PFSK-1 (cell line): ENCODE results near the gene APCDD1.

Experiments
- POLR2AphosphoS5 ChIP-seq: IDR thresholded peaks from 2 replicates; pipeline ENCODE4 v1.6.1; 2012; ENCODE audit warnings: low read depth, mild to moderate bottlenecking, control low read depth, low read length, moderate library complexity
- REST ChIP-seq, 2 experiments: IDR thresholded peaks; 2 replicates each; pipeline versions ENCODE4 v1.6.1 to v1.8.0; 2011 to 2012; ENCODE audit warnings: low read depth in 2 of 2, low read length in 2 of 2, control low read depth in 1 of 2, inconsistent platforms in 1 of 2, mild to moderate bottlenecking in 1 of 2, moderate library complexity in 1 of 2; ENCODE audit not compliant: insufficient read depth in 1 of 2
- SIN3A ChIP-seq: IDR thresholded peaks from 2 replicates; pipeline ENCODE4 v1.6.1; 2012; ENCODE audit warnings: mild to moderate bottlenecking, low read length, moderate library complexity, borderline replicate concordance; ENCODE audit not compliant: insufficient read depth
- TAF1 ChIP-seq: IDR thresholded peaks from 2 replicates; pipeline ENCODE4 v1.6.1; 2012; ENCODE audit warnings: low read length, control low read depth, borderline replicate concordance; ENCODE audit not compliant: insufficient read depth

GRCh38 chr18:10417191-10417590, 37.2 kb upstream of the APCDD1 start:
- TF ChIP-seq REST (IDR thresholded peaks at IDR 0.05; ENCODE audit: insufficient read depth in 1 of 2, low read depth in 2 of 2, low read length in 2 of 2) (no peak), TAF1 (no peak), POLR2AphosphoS5 (no peak), SIN3A (no peak)
